H1 (cell line): Measurements from ENCODE around the gene SIRT5. TPM values are rescaled to one million over a fixed set of nuclear protein-coding genes. Genes with fewer than 3 reads are reported as not detected.

ENCODE experiments used
- CTCF ChIA-PET: fragments of 300-600 bp; sonication (Branson Sonifier 250); formaldehyde crosslinking; loops from one replicate; lab custom pipeline; 2021; ENCODE audit not compliant: partially characterized antibody; lab: Charles Lee
- POLR2A ChIA-PET: fragments of 300-600 bp; sonication (Branson Sonifier 250); formaldehyde crosslinking; loops from one replicate; lab custom pipeline; 2021; ENCODE audit warnings: inconsistent platforms; ENCODE audit not compliant: partially characterized antibody; lab: Charles Lee
- DNase-seq, 2 experiments: peaks; one replicate each; pipeline versions ENCODE4 v3.0.0 to v3.0.0-alpha.2; 2010 to 2022; ENCODE audit warnings: low spot score in 2 of 2, low read depth in 1 of 2, mixed read lengths in 1 of 2
- FAIRE-seq: peaks from 2 replicates; lab custom pipeline; 2011; peaks lifted over from hg19 to GRCh38; lab: Jason Lieb, UNC
- H2AFZ ChIP-seq: 2 replicates; pipeline ENCODE4 v1.8.1; 2012; ENCODE audit warnings: low read length, inconsistent platforms
- H2AK5ac ChIP-seq: 2 replicates; pipeline ENCODE4 v1.6.1; 2013; ENCODE audit warnings: low read depth, low read length
- H2BK120ac ChIP-seq: replicated peaks from 2 replicates; pipeline ENCODE3; 2013; ENCODE audit warnings: low read depth, low read length, inconsistent platforms
- H2BK12ac ChIP-seq: 2 replicates; pipeline ENCODE4 v1.6.1; 2013; ENCODE audit warnings: low read depth, low read length
- H2BK15ac ChIP-seq: 2 replicates; pipeline ENCODE4 v1.6.1; 2013; ENCODE audit warnings: low read length
- H2BK20ac ChIP-seq: 2 replicates; pipeline ENCODE4 v1.6.1; 2013; ENCODE audit warnings: low read length
- H2BK5ac ChIP-seq: 2 replicates; pipeline ENCODE4 v1.6.1; 2013; ENCODE audit warnings: low read depth, low read length
- H3K14ac ChIP-seq: 2 replicates; pipeline ENCODE4 v1.6.1; 2013; ENCODE audit warnings: inconsistent platforms; ENCODE audit not compliant: insufficient read length
- H3K18ac ChIP-seq: 2 replicates; pipeline ENCODE4 v1.6.1; 2013; ENCODE audit warnings: low read length; ENCODE audit errors: extremely low read depth
- H3K23ac ChIP-seq: 2 replicates; pipeline ENCODE4 v1.6.1; 2013; ENCODE audit warnings: inconsistent platforms; ENCODE audit not compliant: insufficient read length
- H3K23me2 ChIP-seq: 2 replicates; pipeline ENCODE4 v1.6.1; 2013; ENCODE audit warnings: low read depth, low read length
- H3K27ac ChIP-seq: 2 replicates; pipeline ENCODE4 v1.6.1; 2011; ENCODE audit warnings: low read depth, low read length, inconsistent platforms
- H3K27me3 ChIP-seq, 4 experiments: replicated peaks in 1 of 4; 1 replicate in 1 of 4; 2 replicates in 3 of 4; pipeline versions ENCODE4 v1.6.1 to v1.8.1; 2011 to 2013; ENCODE audit warnings: low read length in 3 of 4, mild to moderate bottlenecking in 3 of 4, inconsistent platforms in 2 of 4, mixed read lengths in 2 of 4, moderate library complexity in 1 of 4; ENCODE audit not compliant: control insufficient read depth in 3 of 4, insufficient read depth in 3 of 4; ENCODE audit errors: extremely low read depth in 1 of 4
- H3K36me3 ChIP-seq, 4 experiments: 2 replicates each; pipeline versions ENCODE4 v1.6.1 to v1.8.1; 2011 to 2013; ENCODE audit warnings: mild to moderate bottlenecking in 4 of 4, low read length in 3 of 4, moderate library complexity in 2 of 4, control low read depth in 1 of 4, inconsistent platforms in 1 of 4; ENCODE audit not compliant: insufficient read depth in 4 of 4, control insufficient read depth in 2 of 4
- H3K4ac ChIP-seq: replicated peaks from 2 replicates; pipeline ENCODE3; 2013; ENCODE audit warnings: low read length, low read depth, mixed read lengths, inconsistent platforms; ENCODE audit not compliant: insufficient read length
- H3K4me1 ChIP-seq, 4 experiments: replicated peaks in 1 of 4; 1 replicate in 1 of 4; 2 replicates in 3 of 4; pipeline versions ENCODE4 v1.6.1 to v1.8.1; 2011 to 2013; ENCODE audit warnings: low read length in 3 of 4, inconsistent platforms in 2 of 4, mixed read lengths in 1 of 4; ENCODE audit not compliant: insufficient read depth in 4 of 4, control insufficient read depth in 3 of 4
- H3K4me2 ChIP-seq, 2 experiments: 2 replicates each; pipeline versions ENCODE4 v1.6.1 to v1.8.1; 2011 to 2013; ENCODE audit warnings: low read depth in 2 of 2, low read length in 2 of 2, control low read depth in 1 of 2, inconsistent platforms in 1 of 2, mild to moderate bottlenecking in 1 of 2; ENCODE audit not compliant: insufficient read depth in 1 of 2
- H3K4me3 ChIP-seq, 4 experiments: fragments of 200-600, 300-600 bp in 1 of 4; sonication (generic), shearing (Covaris generic), sonication (Bioruptor Twin) in 1 of 4; 2 replicates each; pipeline versions ENCODE4 v1.5.1 to v1.8.1; 2011 to 2016; ENCODE audit warnings: low read length in 4 of 4, low read depth in 3 of 4, control low read depth in 2 of 4, inconsistent platforms in 2 of 4, mild to moderate bottlenecking in 2 of 4, mixed read lengths in 1 of 4, moderate library complexity in 1 of 4; ENCODE audit not compliant: insufficient read depth in 2 of 4; ENCODE audit errors: extremely low read depth in 1 of 4
- H3K56ac ChIP-seq: replicated peaks from 2 replicates; pipeline ENCODE3; 2013; ENCODE audit warnings: low read depth, mild to moderate bottlenecking, mixed read lengths, low read length, inconsistent platforms; ENCODE audit not compliant: insufficient read length
- H3K79me1 ChIP-seq: 2 replicates; pipeline ENCODE4 v1.6.1; 2013; ENCODE audit warnings: low read depth, low read length, control low read depth
- H3K79me2 ChIP-seq, 2 experiments: 2 replicates each; pipeline versions ENCODE4 v1.6.1 to v1.8.1; 2012 to 2013; ENCODE audit warnings: low read length in 2 of 2, mild to moderate bottlenecking in 2 of 2, inconsistent platforms in 1 of 2; ENCODE audit not compliant: insufficient read depth in 2 of 2, control insufficient read depth in 1 of 2
- H3K9ac ChIP-seq, 4 experiments: replicated peaks in 1 of 4; 1 replicate in 1 of 4; 2 replicates in 3 of 4; pipeline versions ENCODE4 v1.6.1 to v1.8.1; 2011 to 2013; ENCODE audit warnings: low read depth in 3 of 4, low read length in 3 of 4, control low read depth in 2 of 4, mild to moderate bottlenecking in 2 of 4, moderate library complexity in 2 of 4, inconsistent platforms in 1 of 4; ENCODE audit errors: extremely low read depth in 1 of 4
- H3K9me3 ChIP-seq, 2 experiments: 2 replicates each; pipeline versions ENCODE4 v1.6.1 to v1.8.1; 2012 to 2013; ENCODE audit warnings: mild to moderate bottlenecking in 2 of 2, moderate library complexity in 2 of 2, control low read depth in 1 of 2, inconsistent platforms in 1 of 2, low read depth in 1 of 2, low read length in 1 of 2, mixed read lengths in 1 of 2; ENCODE audit not compliant: insufficient read depth in 2 of 2
- H4K20me1 ChIP-seq, 2 experiments: replicated peaks in 1 of 2; 2 replicates each; pipeline versions ENCODE3 to v1.8.1; 2011 to 2013; ENCODE audit warnings: inconsistent platforms in 2 of 2, low read length in 2 of 2, mild to moderate bottlenecking in 1 of 2; ENCODE audit not compliant: insufficient read depth in 2 of 2, control insufficient read depth in 1 of 2
- H4K5ac ChIP-seq: 2 replicates; pipeline ENCODE4 v1.6.1; 2013; ENCODE audit warnings: low read length, low read depth, mixed read lengths, inconsistent platforms; ENCODE audit not compliant: insufficient read length
- H4K8ac ChIP-seq: 2 replicates; pipeline ENCODE4 v1.8.0; 2013; ENCODE audit warnings: mild to moderate bottlenecking, moderate library complexity, low read length, inconsistent platforms; ENCODE audit not compliant: insufficient read depth; ENCODE audit errors: extremely low read depth
- H4K91ac ChIP-seq: replicated peaks from 2 replicates; pipeline ENCODE3; 2013; ENCODE audit warnings: low read length, mixed read lengths, inconsistent platforms; ENCODE audit not compliant: insufficient read length
- CHD2 ChIP-seq: IDR thresholded peaks from 2 replicates; pipeline ENCODE4 v1.6.1; 2012; ENCODE audit warnings: low read length, improper control_type of control experiment
- POLR2A ChIP-seq, 2 experiments: IDR thresholded peaks; 1 replicate in 1 of 2; 2 replicates in 1 of 2; pipeline ENCODE4 v1.6.1; 2011; ENCODE audit warnings: low read depth in 2 of 2, low read length in 2 of 2, mild to moderate bottlenecking in 2 of 2; ENCODE audit errors: control extremely low read depth in 1 of 2
- WGBS, 2 experiments: shearing (Covaris generic) in 1 of 2; methylation state at CpG; one replicate each; pipeline versions ENCODE4 v1.1.6 to v1.1.7; 2013 to 2015; ENCODE audit warnings: low lambda C conversion rate in 2 of 2, mixed read lengths in 2 of 2, inconsistent platforms in 1 of 2, low coverage in 1 of 2, missing lambda C conversion rate in 1 of 2; ENCODE audit not compliant: insufficient replicate concordance in 2 of 2, insufficient coverage in 1 of 2, insufficient read length in 1 of 2; ENCODE audit errors: extremely low coverage in 1 of 2, missing lambda C conversion rate in 1 of 2; 5-methylcytosine and 5-hydroxymethylcytosine counted together
- polyA plus RNA-seq, 7 experiments: library from polyadenylated mRNA; depleted of rRNA in 3 of 7; stranded (reverse) in 5 of 7; unstranded in 2 of 7; fragments of >200 nt in 5 of 7; fragments of 200-250 nt in 2 of 7; gene quantifications; 1 replicate in 5 of 7; 2 replicates in 1 of 7; 4 replicates in 1 of 7; pipeline versions ENCODE4 v1.2.1 to v1.2.3, GENCODE V29; 2011 to 2013; ENCODE audit warnings: missing spikeins in 2 of 7, mixed read lengths in 2 of 7
- total RNA-seq: library from RNA; stranded (reverse); fragmentation: NEBNext Ultra II Directional; extraction: Animal tissue kit (Norgen Biotek cat#: 25700); gene quantifications from 2 replicates; pipeline ENCODE4 v1.2.1, GENCODE V29; 2021

The SIRT5 gene
- total and polyA plus RNA-seq, 2 of the 8 experiments (the other 6 are each of a cell fraction or from before 2014, with no cell fraction given): 7.4 to 14.7 TPM

DNA sequence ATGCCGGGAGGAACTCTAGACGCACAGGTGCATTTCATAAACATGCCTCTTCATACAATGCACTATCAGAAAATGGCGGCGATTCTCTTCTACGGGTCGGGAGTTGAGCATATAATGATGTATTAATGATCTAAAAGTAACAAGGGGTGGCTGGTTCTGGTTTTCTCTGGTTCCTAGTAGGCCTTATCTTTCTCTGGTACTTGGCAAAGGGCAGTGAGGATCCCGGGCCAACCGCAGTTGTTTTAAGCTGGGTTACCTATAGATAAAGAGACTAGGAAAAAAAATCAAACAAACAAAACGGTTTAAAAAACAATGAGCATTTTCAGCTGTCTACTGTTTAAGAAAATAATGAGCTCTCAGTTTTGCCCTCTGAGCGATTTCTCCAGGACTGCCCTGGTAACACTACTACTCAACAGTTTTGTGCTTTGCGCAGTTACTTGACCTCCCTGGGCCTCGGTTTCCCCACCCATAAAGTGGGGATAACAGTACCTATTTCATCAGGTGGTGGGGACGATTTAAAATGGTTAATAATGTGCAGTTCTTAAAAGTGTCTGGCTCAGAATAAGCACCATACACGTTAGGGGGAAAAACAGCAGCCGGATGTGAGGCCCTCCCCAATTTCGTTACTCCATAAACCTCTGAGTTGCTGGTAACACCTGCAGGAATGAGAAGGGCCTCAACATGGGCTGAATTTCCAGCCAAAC is 1.3 kb upstream of the SIRT5 start:
- Histone ChIP-seq H3K4me1 (peaks cover 2 to 6% (median 5%) of the 10 kb centered on the region in 4 experiments; a peak in 6 of 7 replicates), H3K9me3 (no peaks in the 10 kb centered on the region), H3K4me2 (peak overlapping the region; percentile 71 to 83), H2BK20ac (no peak overlapping the region), H3K79me2 (peaks cover 0 to 23% of the 10 kb centered on the region in 2 experiments; a peak in 2 of 4 replicates), H2BK12ac (0 out of 2 replicates have a peak overlapping the region, but pooled peaks have one; percentile 88), H3K4me3 (peak overlapping the region; percentile 55 to 78 (median 66); a peak in 6 of 8 replicates), H3K23ac (no peak overlapping the region), H3K18ac (peak overlapping the region; percentile 91; the same call in 1 of the 2 replicates), H4K20me1 (no peaks in the 10 kb centered on the region), H2AK5ac (peak overlapping the region; percentile 17; the same call in 1 of the 2 replicates), H3K14ac (no peak overlapping the region), H2BK120ac (no peak overlapping the region), H4K91ac (no peak overlapping the region), H3K36me3 (no peaks in the 10 kb centered on the region), H3K27ac (peak overlapping the region; percentile 71), H2BK15ac (no peak overlapping the region), H2AFZ (peak overlapping the region; percentile 95), H3K9ac (peak overlapping the region in 3 of 4 experiments; percentile 60 to 77 (median 76); a peak in 5 of 7 replicates), H2BK5ac (no peak overlapping the region), H4K8ac (no peak overlapping the region), H3K56ac (no peak overlapping the region), H3K23me2 (peaks cover 5% of the 10 kb centered on the region), H3K79me1 (no peaks in the 10 kb centered on the region), H3K4ac (no peak overlapping the region), H3K27me3 (no peaks in the 10 kb centered on the region), H4K5ac (no peak overlapping the region)
- 83% methylated on average over 16 of the region's 16 CpGs; no CpG with 5 or more reads in 1 of the 2 experiments for WGBS, 2 experiments
- TF ChIP-seq CHD2 (no peak), POLR2A (IDR thresholded peaks at IDR 0.05; ENCODE audit: control extremely low read depth in 1 of 2, low read depth in 2 of 2, low read length in 2 of 2) (peak in 1 of 2 experiments; percentile 17; a peak in 1 of 3 replicates)
- CTCF ChIA-PET: interaction anchor here (0.9 to 3.9 kb wide), 12 partner anchors 11 to 225 kb away, joined by 3 to 24 read pairs (median 3); no protein-coding TSS in a partner anchor
- FAIRE-seq (no peak), DNase-seq (no peak)
- POLR2A ChIA-PET: interaction anchor here (1.3 to 5.1 kb wide), 6 partner anchors 11 to 244 kb away, joined by 3 to 29 read pairs (median 6); partner anchors contain the start of genes GFOD1 and TBC1D7
